ENCODE measurements around the gene SLC40A1.

The SLC40A1 gene

GRCh38 chr2:189519631-189520387, 60.8 kb downstream of the SLC40A1 start:
- Histone ChIP-seq H3K9me2 (replicated peaks; ENCODE audit: low read depth, low read length) (no peaks in the 10 kb centered on the region), H3F3A (ENCODE audit: low read depth) (peaks cover 6% of the 10 kb centered on the region; the same call in 1 of the 2 replicates), H3K4me1 (ENCODE audit: insufficient read depth, low read length, poor library complexity, severe bottlenecking) (peaks cover 37% of the 10 kb centered on the region), H4K20me1 (ENCODE audit: insufficient read depth, low read length, poor library complexity, severe bottlenecking) (no peaks in the 10 kb centered on the region), H3K36me3 (ENCODE audit: insufficient read depth, low read length) (no peaks in the 10 kb centered on the region), H3K9me3 (ENCODE audit: insufficient read depth, low read depth, low read length) (no peaks in the 10 kb centered on the region), H3K27me3 (ENCODE audit: insufficient read depth, low read length, poor library complexity, severe bottlenecking) (no peaks in the 10 kb centered on the region), H2AFZ (ENCODE audit: low read length) (no peak overlapping the region), H3K79me2 (ENCODE audit: insufficient read depth, low read length) (no peaks in the 10 kb centered on the region), H3K4me3 (ENCODE audit: low read length, poor library complexity, severe bottlenecking) (no peak overlapping the region), H3K4me2 (ENCODE audit: low read depth, low read length, poor library complexity, severe bottlenecking) (no peak overlapping the region), H3K9ac (ENCODE audit: low read depth, low read length, poor library complexity, severe bottlenecking) (no peak overlapping the region)
- TF ChIP-seq EZH2phosphoT487 (IDR thresholded peaks at IDR 0.05; ENCODE audit: borderline replicate concordance), result no peak

DNA sequence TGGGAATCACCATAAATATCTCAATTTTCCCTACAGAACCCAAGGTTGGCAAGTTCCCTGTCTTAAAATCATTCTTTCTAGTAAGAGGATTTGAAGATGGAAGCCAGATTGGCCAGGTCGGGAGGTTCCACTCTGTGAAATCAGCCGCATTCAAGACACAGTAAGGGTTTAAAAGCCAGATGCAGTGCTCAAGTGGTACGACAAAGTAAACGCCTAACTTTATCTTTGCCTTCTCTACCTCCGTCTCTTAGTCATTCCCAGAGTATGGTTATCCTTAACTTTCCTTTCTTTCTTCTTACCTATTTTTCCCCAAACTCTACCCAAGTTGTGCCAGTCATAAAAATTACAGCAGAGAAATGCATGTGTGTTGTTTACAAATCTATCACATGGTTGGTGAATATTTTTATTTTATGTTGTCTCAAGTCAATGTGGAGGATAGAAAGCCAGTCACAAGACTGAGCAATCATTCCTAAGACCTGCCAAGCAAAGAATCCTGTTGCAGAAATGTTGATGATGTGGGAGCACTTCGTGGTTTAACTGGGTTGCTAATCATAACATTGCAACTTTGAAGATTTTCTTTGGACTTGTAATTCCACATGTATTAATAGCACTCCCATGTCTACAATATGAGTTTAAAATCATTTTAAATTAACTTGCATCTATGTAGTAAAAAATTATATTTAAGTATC, 62.6 kb downstream of the SLC40A1 start:
- Histone ChIP-seq H2AFZ (ENCODE audit: low read length) (no peak overlapping the region), H3K4me2 (ENCODE audit: low read depth, low read length, poor library complexity, severe bottlenecking) (no peak overlapping the region), H4K20me1 (ENCODE audit: insufficient read depth, low read length, poor library complexity, severe bottlenecking) (no peaks in the 10 kb centered on the region), H3K9me2 (replicated peaks; ENCODE audit: low read depth, low read length) (no peaks in the 10 kb centered on the region), H3K4me3 (ENCODE audit: low read length, poor library complexity, severe bottlenecking) (no peak overlapping the region), H3K9me3 (ENCODE audit: insufficient read depth, low read depth, low read length) (no peaks in the 10 kb centered on the region), H3K4me1 (ENCODE audit: insufficient read depth, low read length, poor library complexity, severe bottlenecking) (peaks cover 35% of the 10 kb centered on the region), H3F3A (ENCODE audit: low read depth) (peaks cover 6% of the 10 kb centered on the region; the same call in 1 of the 2 replicates), H3K27me3 (ENCODE audit: insufficient read depth, low read length, poor library complexity, severe bottlenecking) (no peaks in the 10 kb centered on the region), H3K9ac (ENCODE audit: low read depth, low read length, poor library complexity, severe bottlenecking) (no peak overlapping the region), H3K36me3 (ENCODE audit: insufficient read depth, low read length) (no peaks in the 10 kb centered on the region), H3K79me2 (ENCODE audit: insufficient read depth, low read length) (no peaks in the 10 kb centered on the region)
- TF ChIP-seq, protein P1, sequence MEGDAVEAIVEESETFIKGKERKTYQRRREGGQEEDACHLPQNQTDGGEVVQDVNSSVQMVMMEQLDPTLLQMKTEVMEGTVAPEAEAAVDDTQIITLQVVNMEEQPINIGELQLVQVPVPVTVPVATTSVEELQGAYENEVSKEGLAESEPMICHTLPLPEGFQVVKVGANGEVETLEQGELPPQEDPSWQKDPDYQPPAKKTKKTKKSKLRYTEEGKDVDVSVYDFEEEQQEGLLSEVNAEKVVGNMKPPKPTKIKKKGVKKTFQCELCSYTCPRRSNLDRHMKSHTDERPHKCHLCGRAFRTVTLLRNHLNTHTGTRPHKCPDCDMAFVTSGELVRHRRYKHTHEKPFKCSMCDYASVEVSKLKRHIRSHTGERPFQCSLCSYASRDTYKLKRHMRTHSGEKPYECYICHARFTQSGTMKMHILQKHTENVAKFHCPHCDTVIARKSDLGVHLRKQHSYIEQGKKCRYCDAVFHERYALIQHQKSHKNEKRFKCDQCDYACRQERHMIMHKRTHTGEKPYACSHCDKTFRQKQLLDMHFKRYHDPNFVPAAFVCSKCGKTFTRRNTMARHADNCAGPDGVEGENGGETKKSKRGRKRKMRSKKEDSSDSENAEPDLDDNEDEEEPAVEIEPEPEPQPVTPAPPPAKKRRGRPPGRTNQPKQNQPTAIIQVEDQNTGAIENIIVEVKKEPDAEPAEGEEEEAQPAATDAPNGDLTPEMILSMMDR (conservative IDR thresholded peaks at IDR 0.05; ENCODE audit: low read length), result no peak
- no peak for TF ChIP-seq EZH2phosphoT487 (IDR thresholded peaks at IDR 0.05; ENCODE audit: borderline replicate concordance)

- H3K4me1 ChIP-seq (ENCODE audit: insufficient read depth, low read length, poor library complexity, severe bottlenecking), result peaks cover 21% of the 10 kb centered on the region
- no peak overlapping the region for H3K4me3 ChIP-seq (ENCODE audit: low read length, poor library complexity, severe bottlenecking)
- no peak overlapping the region for H3K9ac ChIP-seq (ENCODE audit: low read depth, low read length, poor library complexity, severe bottlenecking)
- no peak overlapping the region for H3K4me2 ChIP-seq (ENCODE audit: low read depth, low read length, poor library complexity, severe bottlenecking)
- H4K20me1 ChIP-seq (ENCODE audit: insufficient read depth, low read length, poor library complexity, severe bottlenecking), result no peaks in the 10 kb centered on the region
- no peak overlapping the region for H2AFZ ChIP-seq (ENCODE audit: low read length)
- TF ChIP-seq EZH2phosphoT487 (IDR thresholded peaks at IDR 0.05; ENCODE audit: borderline replicate concordance), result no peak
- TF ChIP-seq, protein P1 (conservative IDR thresholded peaks at IDR 0.05; ENCODE audit: low read length), result no peak
- H3K9me2 ChIP-seq (replicated peaks; ENCODE audit: low read depth, low read length), result no peaks in the 10 kb centered on the region
- H3K27me3 ChIP-seq (ENCODE audit: insufficient read depth, low read length, poor library complexity, severe bottlenecking), result no peaks in the 10 kb centered on the region
- H3K79me2 ChIP-seq (ENCODE audit: insufficient read depth, low read length), result no peaks in the 10 kb centered on the region
- peaks cover 6% of the 10 kb centered on the region; the same call in 1 of the 2 replicates for H3F3A ChIP-seq (ENCODE audit: low read depth)
- no peaks in the 10 kb centered on the region for H3K36me3 ChIP-seq (ENCODE audit: insufficient read depth, low read length)
- H3K9me3 ChIP-seq (ENCODE audit: insufficient read depth, low read depth, low read length), result no peaks in the 10 kb centered on the region
Measured at GRCh38 chr2:189516546-189516945, 64.0 kb downstream of the SLC40A1 start.
